HG02884 (cell line): Measurements from ENCODE around the gene IQGAP2.

Experiments used
- ATAC-seq: cut with Tn5 transposase; IDR thresholded peaks from one replicate; pipeline ENCODE4 v1.9.1; 2021; ENCODE audit warnings: mild to moderate bottlenecking, moderate library complexity; ENCODE audit not compliant: unreplicated experiment

Gene IQGAP2

GRCh38 chr5:76383126-76383832, 19.8 kb upstream of the IQGAP2 start:
- no peak for ATAC-seq

GRCh38 chr5:76384189-76384588, 18.9 kb upstream of the IQGAP2 start:
- ATAC-seq, result no peak

DNA sequence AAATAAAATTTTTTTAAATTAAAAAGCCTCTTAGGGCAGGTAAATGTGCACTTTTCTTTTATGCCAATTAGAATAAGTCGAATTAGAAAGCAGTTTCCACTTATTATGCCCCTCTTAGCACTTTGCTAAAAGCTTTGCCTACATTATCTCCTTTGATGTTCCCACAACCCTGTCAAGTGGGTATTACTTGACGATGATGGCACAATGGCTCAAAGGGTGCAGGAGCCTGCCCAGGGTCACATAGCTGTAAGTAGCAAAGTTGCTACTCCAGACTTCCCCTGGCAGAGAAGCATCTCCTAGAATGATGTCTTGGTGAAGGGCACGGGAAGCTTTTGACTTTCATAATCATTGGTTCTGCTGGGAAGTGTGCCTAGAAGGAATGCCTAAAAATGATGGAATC, 18.4 kb upstream of the IQGAP2 start:
- ATAC-seq, result no peak

GRCh38 chr5:76385540-76385939, 17.5 kb upstream of the IQGAP2 start:
- no peak for ATAC-seq

- ATAC-seq, result no peak
These were observed 16.7 kb upstream of the IQGAP2 start for GRCh38 chr5:76386360-76386759.

DNA sequence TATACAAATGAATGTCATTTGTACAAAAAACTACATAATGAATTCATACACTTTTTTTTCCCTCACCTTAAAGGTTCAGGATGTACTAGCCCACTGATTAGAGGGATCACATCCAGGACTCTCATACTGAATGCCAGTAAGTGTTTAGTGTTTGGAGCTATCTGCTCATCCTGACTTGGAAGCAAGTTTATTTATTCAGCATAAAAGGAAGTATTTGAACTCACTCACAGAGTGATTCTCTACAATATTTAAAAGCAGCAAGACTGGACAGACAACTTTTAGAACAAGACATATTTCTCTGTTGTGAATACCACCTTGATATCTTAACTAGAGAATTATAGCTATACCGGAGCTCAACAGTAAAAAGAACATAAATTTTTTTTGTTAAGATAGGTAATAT, 14.8 kb upstream of the IQGAP2 start:
- ATAC-seq, result no peak

DNA sequence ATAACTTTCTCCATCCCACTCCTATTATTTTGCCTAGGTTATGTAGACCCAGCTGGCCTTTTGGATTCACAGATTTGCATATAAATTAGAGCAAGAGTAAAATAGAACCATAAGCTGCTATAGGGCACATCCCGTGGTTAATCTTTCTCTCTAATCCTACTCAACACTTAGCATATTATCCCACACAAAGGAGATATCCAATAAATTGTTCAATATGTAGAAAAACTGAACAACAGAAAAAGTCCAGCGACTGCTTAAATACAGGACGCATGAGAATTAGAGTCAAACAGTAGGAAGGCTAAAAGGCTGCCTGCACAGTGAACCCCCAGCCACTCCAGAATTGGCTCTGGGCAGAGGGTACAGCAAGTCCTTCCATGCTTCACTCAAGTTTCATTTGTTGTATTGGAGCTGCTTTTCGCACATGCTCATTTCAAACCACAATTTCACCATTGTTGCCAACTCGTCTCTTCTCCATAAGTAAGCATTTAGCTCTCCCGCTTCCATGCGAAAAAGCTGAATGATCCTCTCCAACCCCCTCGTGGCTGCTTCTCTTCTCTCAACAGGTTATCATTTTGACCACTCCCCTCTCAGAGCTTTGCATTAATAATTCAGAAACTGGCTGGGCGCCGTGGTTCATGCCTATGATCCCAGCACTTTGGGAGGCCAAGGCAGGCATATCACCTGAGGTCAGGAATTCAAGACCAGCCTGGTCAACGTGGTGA, 14.1 kb upstream of the IQGAP2 start:
- no peak for ATAC-seq

- no peak for ATAC-seq
These were observed 13.5 kb upstream of the IQGAP2 start for GRCh38 chr5:76389513-76390154.

- ATAC-seq, result no peak
These were observed 12.1 kb upstream of the IQGAP2 start for GRCh38 chr5:76391014-76391413.

GRCh38 chr5:76393035-76393680, 9.9 kb upstream of the IQGAP2 start:
- no peak for ATAC-seq

- no peak for ATAC-seq
These were observed 5.9 kb upstream of the IQGAP2 start for GRCh38 chr5:76397200-76397599.

GRCh38 chr5:76399268-76399667, 3.8 kb upstream of the IQGAP2 start:
- no peak for ATAC-seq

GRCh38 chr5:76400466-76400865, 2.6 kb upstream of the IQGAP2 start:
- ATAC-seq, result no peak

- no peak for ATAC-seq
These were observed 1.3 kb upstream of the IQGAP2 start for GRCh38 chr5:76401801-76402250.

GRCh38 chr5:76402251-76402885, 717 bp upstream of the IQGAP2 start:
- ATAC-seq, result peak; percentile 37

DNA sequence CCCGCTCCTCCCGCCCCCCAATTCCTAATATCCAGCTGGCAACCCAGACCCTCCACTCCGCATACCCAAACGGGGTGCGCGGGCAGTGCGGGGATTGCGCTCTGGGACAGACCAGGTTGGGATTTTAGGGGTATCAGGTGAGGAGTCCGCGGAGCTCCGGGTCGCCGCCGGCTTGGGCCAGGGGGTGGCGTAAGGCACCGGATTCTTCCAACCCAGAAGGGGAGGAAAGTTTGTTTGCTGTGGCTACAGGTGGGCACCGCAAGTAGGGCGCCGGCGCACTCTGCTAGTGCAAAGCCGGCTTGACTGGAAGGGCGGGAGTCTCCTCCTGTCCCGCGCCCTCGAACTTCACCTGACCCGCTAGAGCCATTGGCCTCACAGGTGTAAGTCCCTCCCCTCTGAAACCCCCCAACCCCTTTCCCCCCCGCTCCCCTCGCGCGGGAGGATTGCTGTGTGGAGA, 709 bp downstream of the IQGAP2 start:
- no peak for ATAC-seq

DNA sequence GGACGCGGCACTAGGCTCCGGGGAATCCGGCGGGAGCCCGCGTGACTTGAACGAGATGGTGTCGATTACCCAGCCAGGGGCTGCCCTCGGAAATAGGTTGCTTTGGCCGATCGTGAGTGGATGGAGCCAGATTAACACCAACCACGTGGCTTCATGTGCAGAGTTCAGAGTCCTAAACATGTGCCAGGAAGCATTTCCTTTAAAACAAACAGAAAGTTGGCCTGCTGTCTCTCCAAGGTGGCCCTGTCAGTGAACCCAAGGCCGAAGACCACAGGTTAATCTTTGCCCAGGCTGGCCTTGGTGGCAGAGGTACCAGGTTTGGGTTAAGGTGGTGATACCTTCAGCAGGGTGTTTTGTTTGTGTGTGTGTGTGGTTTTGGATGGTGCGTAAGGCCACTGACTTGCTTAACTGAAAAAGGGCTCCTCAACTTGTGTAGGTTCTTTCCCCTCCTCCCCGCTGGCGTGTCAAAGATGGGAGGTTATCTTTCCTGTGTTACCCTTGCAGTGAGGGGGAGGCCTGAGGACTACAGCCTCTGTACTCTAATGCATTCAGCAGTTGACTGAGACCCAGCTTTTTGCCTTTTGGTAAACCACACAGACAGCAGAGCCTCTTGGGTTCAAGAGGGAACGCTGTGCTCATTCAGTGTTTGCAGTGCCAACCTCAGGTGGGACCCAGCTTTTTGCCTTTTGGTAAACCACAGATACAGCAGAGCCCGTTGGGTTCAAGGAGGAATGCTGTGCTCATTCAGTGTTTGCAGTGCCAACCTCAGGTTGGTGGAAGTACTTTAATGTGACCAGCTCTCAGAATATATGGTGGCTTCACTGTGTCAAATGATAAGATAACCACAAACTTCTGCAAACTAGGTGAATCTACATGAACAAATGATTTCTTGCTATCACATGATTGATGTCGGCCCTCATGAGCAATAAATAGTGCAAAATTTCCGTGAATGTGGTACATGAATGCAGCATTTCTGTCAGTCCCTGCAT, 1.4 kb downstream of the IQGAP2 start:
- no peak for ATAC-seq

DNA sequence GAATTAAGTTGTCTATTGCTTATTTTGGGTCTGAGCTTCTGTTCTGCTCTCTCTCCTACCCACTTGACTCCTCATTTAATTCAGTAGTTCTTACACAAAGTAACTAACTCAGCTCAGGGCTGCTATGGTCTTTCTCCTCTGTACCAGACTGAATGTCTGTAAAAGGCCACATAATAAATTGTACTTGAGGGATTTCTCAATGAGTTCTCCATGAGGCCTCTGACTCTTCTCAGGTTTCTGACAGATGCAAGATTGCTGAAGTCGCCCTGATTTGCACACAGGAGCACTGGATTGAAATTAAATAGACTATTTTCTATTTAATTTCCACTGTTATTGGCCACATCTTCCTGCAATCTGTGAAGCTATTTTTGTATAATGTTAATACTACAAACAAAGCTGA, 2.9 kb downstream of the IQGAP2 start:
- no peak for ATAC-seq

DNA sequence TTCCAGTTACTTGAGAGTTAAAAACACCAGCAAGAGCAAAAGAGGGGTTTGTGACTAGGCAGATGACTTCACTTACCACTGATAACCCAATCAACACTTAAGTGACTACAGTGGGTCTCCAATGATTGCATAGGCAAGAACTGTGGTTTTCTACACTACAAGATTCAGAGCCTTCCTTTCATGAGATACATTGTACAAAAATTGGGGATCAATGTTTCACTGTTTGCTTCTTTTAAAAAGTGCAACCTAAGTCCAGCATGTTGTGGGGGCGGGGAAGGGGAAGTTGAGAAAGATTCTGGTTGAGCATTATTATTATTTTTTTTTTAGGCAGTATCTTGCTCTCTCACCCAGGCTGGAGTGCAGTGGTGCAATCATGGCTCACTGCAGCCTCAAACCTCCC, 3.6 kb downstream of the IQGAP2 start:
- ATAC-seq, result no peak
